GM12878 (cell line): Measurements from ENCODE around the gene PARD6B. TPM values are rescaled to one million over a fixed set of nuclear protein-coding genes. Genes with fewer than 3 reads are reported as not detected.
A peak's percentile ranks its signal among the peaks of the same experiment; 100 is the strongest.

Experiments used
- ATAC-seq: fragments of 200-7000 bp; cut with Tn5 transposase; 3 replicates; pipeline ENCODE4 v1.9.1; 2020; ENCODE audit warnings: mild to moderate bottlenecking, moderate library complexity
- BruUV-seq: library from RNA; stranded (reverse); fragments of 400-500 nt; replicated peaks from 2 replicates; lab custom pipeline; 2021; lab: Mats Ljungman, UMichigan
- CTCF ChIA-PET: fragments of 300-600 bp; sonication (Branson Sonifier 250); formaldehyde crosslinking; extraction: SDS; loops from one replicate; lab custom pipeline; 2021; ENCODE audit warnings: inconsistent platforms; lab: Yijun Ruan, JAX
- POLR2A ChIA-PET: fragments of 350-600 bp; formaldehyde crosslinking; extraction: SDS; loops from one replicate; lab custom pipeline; 2021; ENCODE audit warnings: inconsistent platforms; lab: Charles Lee
- RAD21 ChIA-PET: fragments of 300-600 bp; sonication (Branson Sonifier 250); formaldehyde crosslinking; loops from one replicate; lab custom pipeline; 2023; ENCODE audit warnings: antibody characterized with exemption; ENCODE audit not compliant: unreplicated experiment; lab: Charles Lee
- SMC1A ChIA-PET: fragments of 300-600 bp; sonication (Branson Sonifier 250); formaldehyde crosslinking; loops from one replicate; lab custom pipeline; 2023; ENCODE audit not compliant: unreplicated experiment, uncharacterized antibody; lab: Charles Lee
- DNase-seq: peaks from one replicate; pipeline ENCODE4 v3.0.0-alpha.2; 2011; ENCODE audit warnings: low read depth, low spot score
- FAIRE-seq: peaks from 3 replicates; lab custom pipeline; 2011; peaks lifted over from hg19 to GRCh38; lab: Jason Lieb, UNC
- H2AFZ ChIP-seq: 2 replicates; pipeline ENCODE4 v1.6.0; 2011; ENCODE audit warnings: low read depth, low read length, control low read depth; ENCODE audit not compliant: control insufficient read depth
- H3K27ac ChIP-seq: 2 replicates; pipeline ENCODE4 v1.5.1; 2011; ENCODE audit warnings: control low read depth; ENCODE audit not compliant: control insufficient read depth, insufficient read depth
- H3K27me3 ChIP-seq, 2 experiments: replicated peaks in 1 of 2; 2 replicates each; pipeline versions ENCODE4 v1.6.0 to v1.6.1; 2011; ENCODE audit warnings: low read length in 1 of 2; ENCODE audit not compliant: control insufficient read depth in 2 of 2, insufficient read depth in 2 of 2
- H3K36me3 ChIP-seq, 2 experiments: 2 replicates each; pipeline ENCODE4 v1.5.1; 2011; ENCODE audit warnings: low read length in 1 of 2; ENCODE audit not compliant: control insufficient read depth in 2 of 2, insufficient read depth in 2 of 2
- H3K4me1 ChIP-seq: 2 replicates; pipeline ENCODE4 v1.6.1; 2011; ENCODE audit warnings: mild to moderate bottlenecking, low read length, moderate library complexity, mixed read lengths; ENCODE audit not compliant: control insufficient read depth, insufficient read depth
- H3K4me2 ChIP-seq: 2 replicates; pipeline ENCODE4 v1.6.0; 2011; ENCODE audit warnings: control low read depth; ENCODE audit not compliant: control insufficient read depth, insufficient read depth
- H3K4me3 ChIP-seq: fragments of 200-600 bp; sonication (generic); 2 replicates; pipeline ENCODE4 v1.5.1; 2016
- H3K79me2 ChIP-seq: 2 replicates; pipeline ENCODE4 v1.6.0; 2011; ENCODE audit warnings: low read length; ENCODE audit not compliant: control insufficient read depth, insufficient read depth
- H3K9ac ChIP-seq: 2 replicates; pipeline ENCODE4 v1.8.0; 2011; ENCODE audit warnings: low read length, control low read depth, mixed read lengths; ENCODE audit not compliant: control insufficient read depth, insufficient read depth
- H3K9me3 ChIP-seq: replicated peaks from 3 replicates; pipeline ENCODE4 v1.5.1; 2011; ENCODE audit warnings: mild to moderate bottlenecking, low read length; ENCODE audit not compliant: control insufficient read depth, insufficient read depth
- H4K20me1 ChIP-seq: 2 replicates; pipeline ENCODE4 v1.6.0; 2011; ENCODE audit not compliant: control insufficient read depth, insufficient read depth
- ETV6 ChIP-seq, 2 experiments: fragments of 450-650 bp in 1 of 2; IDR thresholded peaks in 1 of 2; conservative IDR thresholded peaks in 1 of 2; 2 replicates each; pipeline ENCODE4 v1.6.1; 2014; ENCODE audit warnings: antibody characterized with exemption in 1 of 2, borderline replicate concordance in 1 of 2, low read depth in 1 of 2, mild to moderate bottlenecking in 1 of 2, moderate library complexity in 1 of 2
- NBN ChIP-seq: fragments of 450-650 bp; IDR thresholded peaks from 2 replicates; pipeline ENCODE4 v1.6.1; 2016
- NFXL1 ChIP-seq: fragments of 450-650 bp; IDR thresholded peaks from 2 replicates; pipeline ENCODE4 v1.6.1; 2017; ENCODE audit warnings: antibody characterized with exemption, mild to moderate bottlenecking, borderline replicate concordance
- ZNF384 ChIP-seq: IDR thresholded peaks from 2 replicates; pipeline ENCODE4 v1.6.1; 2012; ENCODE audit warnings: low read depth, mild to moderate bottlenecking, low read length, improper control_type of control experiment, borderline replicate concordance
- WGBS: methylation state at CpG from one replicate; pipeline ENCODE4 v1.1.6; 2016; ENCODE audit warnings: low lambda C conversion rate; ENCODE audit not compliant: insufficient replicate concordance, insufficient coverage; ENCODE audit errors: missing lambda C conversion rate; 5-methylcytosine and 5-hydroxymethylcytosine counted together
- in situ Hi-C: fragments of 300-500 bp; cut with MboI; formaldehyde crosslinking; loops from 9 replicates; pipeline ENCODE4 v1.14.3; 2018; ENCODE audit warnings: mixed read lengths
- intact Hi-C: fragments of 100-400 bp; cut with micrococcal nuclease; formaldehyde crosslinking; loops from one replicate; pipeline ENCODE4 v1.14.2; 2022; ENCODE audit not compliant: unreplicated experiment
- polyA plus RNA-seq, 11 experiments: library from polyadenylated mRNA; depleted of rRNA in 4 of 11; unstranded in 6 of 11; stranded (reverse) in 5 of 11; fragments of >200 nt; fragmentation: Nextera tagmentation in 4 of 11; fragmentation: Illumina TruSeq in 1 of 11; extraction: Ambion mirVana in 4 of 11; extraction: Trizol in 1 of 11; gene quantifications; 1 replicate in 1 of 11; 2 replicates in 10 of 11; pipeline versions ENCODE4 v1.2.1 to v1.2.3, GENCODE V29; 2011 to 2016; ENCODE audit warnings: inconsistent platforms in 2 of 11, missing spikeins in 2 of 11, low read depth in 1 of 11
- total RNA-seq, 4 experiments: library from RNA; depleted of rRNA in 3 of 4; stranded (reverse); fragments of >200 nt in 3 of 4; fragmentation: Illumina TruSeq in 1 of 4; extraction: Trizol in 1 of 4; gene quantifications; 2 replicates each; pipeline versions ENCODE4 v1.2.1 to v1.2.3, GENCODE V29; 2013 to 2021

Gene PARD6B
- total and polyA plus RNA-seq, 10 of the 15 experiments (the other 5 are each of a cell fraction or from before 2014, with no cell fraction given) = 0.57 to 4.7 (median 2.0) TPM

DNA sequence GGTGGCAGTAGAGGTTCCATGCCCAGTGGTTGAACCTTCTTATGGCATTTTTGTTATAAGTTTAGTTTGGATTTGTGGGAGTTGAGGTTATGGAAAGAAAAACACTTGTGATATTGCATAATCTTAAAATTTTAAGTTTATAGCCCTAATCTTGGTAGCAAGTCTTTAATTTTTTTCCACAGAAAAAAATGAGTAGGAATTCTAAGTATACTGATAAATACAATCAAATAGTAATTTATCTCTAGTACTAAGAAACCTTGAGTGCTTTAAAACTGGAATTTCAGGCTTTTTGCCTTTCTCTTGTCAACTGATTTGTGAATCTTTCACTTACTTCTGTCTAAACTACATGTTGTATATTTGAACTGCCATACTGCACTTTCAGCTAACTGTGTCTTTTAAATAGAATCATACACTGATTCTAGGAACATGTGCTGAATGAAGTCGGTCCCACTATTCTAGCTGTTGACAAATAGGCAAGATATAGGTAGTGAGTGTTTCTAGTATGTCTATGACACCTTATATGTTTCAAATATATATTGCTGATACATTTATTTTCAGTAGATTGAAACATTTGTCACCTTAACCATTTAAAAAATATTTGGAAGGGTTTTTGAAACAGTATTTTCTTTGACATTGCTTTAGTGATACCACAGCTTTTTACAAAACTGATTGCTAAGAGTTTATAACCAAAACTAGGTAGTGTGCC, 2.4 kb downstream of the PARD6B start:
- CTCF ChIA-PET = interaction anchor here (0.6 to 1.5 kb wide), 4 partner anchors 16 to 60 kb away, joined by 3 to 14 read pairs (median 5); no protein-coding TSS in a partner anchor
- H3K27me3 ChIP-seq = no peaks in the 10 kb centered on the region
- in situ Hi-C loops (no loop called here), intact Hi-C loops (loop anchor here (10.0 kb wide), 1 partner anchor 549 kb away; no protein-coding TSS in a partner anchor)
- 50% methylated on average over 1 of the region's 1 CpG for WGBS
- no peak overlapping the region; the same call in 1 of the 2 replicates for H3K4me2 ChIP-seq
- H3K27ac ChIP-seq = no peak overlapping the region
- ATAC-seq (no peak), FAIRE-seq (no peak), DNase-seq (no peak)
- H3K79me2 ChIP-seq = peaks cover 6% of the 10 kb centered on the region
- no TSS peak for BruUV-seq
- no peak overlapping the region for H3K9ac ChIP-seq
- peaks cover 5% of the 10 kb centered on the region; the same call in 1 of the 2 replicates for H3K4me1 ChIP-seq
- no peak overlapping the region for H3K4me3 ChIP-seq
- no peaks in the 10 kb centered on the region for H4K20me1 ChIP-seq
- TF ChIP-seq ETV6 (conservative IDR thresholded peaks at IDR 0.05 in 1 of 2, IDR thresholded peaks at IDR 0.05 in 1 of 2; ENCODE audit: borderline replicate concordance in 1 of 2, low read depth in 1 of 2) (peak in 1 of 2 experiments; percentile 4; a peak in 1 of 4 replicates), NFXL1 (peak; percentile 83), NBN (no peak), ZNF384 (no peak)
- RAD21 ChIA-PET = interaction anchor here (0.7 kb wide), 1 partner anchor 16 kb away, joined by 3 read pairs; no protein-coding TSS in a partner anchor
- no peaks in the 10 kb centered on the region for H3K9me3 ChIP-seq
- no peak overlapping the region for H2AFZ ChIP-seq
- SMC1A ChIA-PET = no interaction called here
- POLR2A ChIA-PET = no interaction called here
- H3K36me3 ChIP-seq = no peaks in the 10 kb centered on the region
